H1 (cell line): ENCODE data around the gene PABPC4L. TPM values are rescaled to one million over a fixed set of nuclear protein-coding genes. Genes with fewer than 3 reads are reported as not detected.

Experiments used
- CTCF ChIA-PET: fragments of 300-600 bp; sonication (Branson Sonifier 250); formaldehyde crosslinking; loops from one replicate; lab custom pipeline; 2021; ENCODE audit not compliant: partially characterized antibody; lab: Charles Lee
- POLR2A ChIA-PET: fragments of 300-600 bp; sonication (Branson Sonifier 250); formaldehyde crosslinking; loops from one replicate; lab custom pipeline; 2021; ENCODE audit warnings: inconsistent platforms; ENCODE audit not compliant: partially characterized antibody; lab: Charles Lee
- DNase-seq, 2 experiments: peaks; one replicate each; pipeline versions ENCODE4 v3.0.0 to v3.0.0-alpha.2; 2010 to 2022; ENCODE audit warnings: low spot score in 2 of 2, low read depth in 1 of 2, mixed read lengths in 1 of 2
- FAIRE-seq: peaks from 2 replicates; lab custom pipeline; 2011; peaks lifted over from hg19 to GRCh38; lab: Jason Lieb, UNC
- H2AFZ ChIP-seq: 2 replicates; pipeline ENCODE4 v1.8.1; 2012; ENCODE audit warnings: low read length, inconsistent platforms
- H2AK5ac ChIP-seq: 2 replicates; pipeline ENCODE4 v1.6.1; 2013; ENCODE audit warnings: low read depth, low read length
- H2BK120ac ChIP-seq: replicated peaks from 2 replicates; pipeline ENCODE3; 2013; ENCODE audit warnings: low read depth, low read length, inconsistent platforms
- H2BK12ac ChIP-seq: 2 replicates; pipeline ENCODE4 v1.6.1; 2013; ENCODE audit warnings: low read depth, low read length
- H2BK15ac ChIP-seq: 2 replicates; pipeline ENCODE4 v1.6.1; 2013; ENCODE audit warnings: low read length
- H2BK20ac ChIP-seq: 2 replicates; pipeline ENCODE4 v1.6.1; 2013; ENCODE audit warnings: low read length
- H2BK5ac ChIP-seq: 2 replicates; pipeline ENCODE4 v1.6.1; 2013; ENCODE audit warnings: low read depth, low read length
- H3K14ac ChIP-seq: 2 replicates; pipeline ENCODE4 v1.6.1; 2013; ENCODE audit warnings: inconsistent platforms; ENCODE audit not compliant: insufficient read length
- H3K18ac ChIP-seq: 2 replicates; pipeline ENCODE4 v1.6.1; 2013; ENCODE audit warnings: low read length; ENCODE audit errors: extremely low read depth
- H3K23ac ChIP-seq: 2 replicates; pipeline ENCODE4 v1.6.1; 2013; ENCODE audit warnings: inconsistent platforms; ENCODE audit not compliant: insufficient read length
- H3K23me2 ChIP-seq: 2 replicates; pipeline ENCODE4 v1.6.1; 2013; ENCODE audit warnings: low read depth, low read length
- H3K27ac ChIP-seq: 2 replicates; pipeline ENCODE4 v1.6.1; 2011; ENCODE audit warnings: low read depth, low read length, inconsistent platforms
- H3K27me3 ChIP-seq, 4 experiments: replicated peaks in 1 of 4; 1 replicate in 1 of 4; 2 replicates in 3 of 4; pipeline versions ENCODE4 v1.6.1 to v1.8.1; 2011 to 2013; ENCODE audit warnings: low read length in 3 of 4, mild to moderate bottlenecking in 3 of 4, inconsistent platforms in 2 of 4, mixed read lengths in 2 of 4, moderate library complexity in 1 of 4; ENCODE audit not compliant: control insufficient read depth in 3 of 4, insufficient read depth in 3 of 4; ENCODE audit errors: extremely low read depth in 1 of 4
- H3K36me3 ChIP-seq, 4 experiments: 2 replicates each; pipeline versions ENCODE4 v1.6.1 to v1.8.1; 2011 to 2013; ENCODE audit warnings: mild to moderate bottlenecking in 4 of 4, low read length in 3 of 4, moderate library complexity in 2 of 4, control low read depth in 1 of 4, inconsistent platforms in 1 of 4; ENCODE audit not compliant: insufficient read depth in 4 of 4, control insufficient read depth in 2 of 4
- H3K4ac ChIP-seq: replicated peaks from 2 replicates; pipeline ENCODE3; 2013; ENCODE audit warnings: low read length, low read depth, mixed read lengths, inconsistent platforms; ENCODE audit not compliant: insufficient read length
- H3K4me1 ChIP-seq, 4 experiments: replicated peaks in 1 of 4; 1 replicate in 1 of 4; 2 replicates in 3 of 4; pipeline versions ENCODE4 v1.6.1 to v1.8.1; 2011 to 2013; ENCODE audit warnings: low read length in 3 of 4, inconsistent platforms in 2 of 4, mixed read lengths in 1 of 4; ENCODE audit not compliant: insufficient read depth in 4 of 4, control insufficient read depth in 3 of 4
- H3K4me2 ChIP-seq, 2 experiments: 2 replicates each; pipeline versions ENCODE4 v1.6.1 to v1.8.1; 2011 to 2013; ENCODE audit warnings: low read depth in 2 of 2, low read length in 2 of 2, control low read depth in 1 of 2, inconsistent platforms in 1 of 2, mild to moderate bottlenecking in 1 of 2; ENCODE audit not compliant: insufficient read depth in 1 of 2
- H3K4me3 ChIP-seq, 4 experiments: fragments of 200-600, 300-600 bp in 1 of 4; sonication (generic), shearing (Covaris generic), sonication (Bioruptor Twin) in 1 of 4; 2 replicates each; pipeline versions ENCODE4 v1.5.1 to v1.8.1; 2011 to 2016; ENCODE audit warnings: low read length in 4 of 4, low read depth in 3 of 4, control low read depth in 2 of 4, inconsistent platforms in 2 of 4, mild to moderate bottlenecking in 2 of 4, mixed read lengths in 1 of 4, moderate library complexity in 1 of 4; ENCODE audit not compliant: insufficient read depth in 2 of 4; ENCODE audit errors: extremely low read depth in 1 of 4
- H3K56ac ChIP-seq: replicated peaks from 2 replicates; pipeline ENCODE3; 2013; ENCODE audit warnings: low read depth, mild to moderate bottlenecking, mixed read lengths, low read length, inconsistent platforms; ENCODE audit not compliant: insufficient read length
- H3K79me1 ChIP-seq: 2 replicates; pipeline ENCODE4 v1.6.1; 2013; ENCODE audit warnings: low read depth, low read length, control low read depth
- H3K79me2 ChIP-seq, 2 experiments: 2 replicates each; pipeline versions ENCODE4 v1.6.1 to v1.8.1; 2012 to 2013; ENCODE audit warnings: low read length in 2 of 2, mild to moderate bottlenecking in 2 of 2, inconsistent platforms in 1 of 2; ENCODE audit not compliant: insufficient read depth in 2 of 2, control insufficient read depth in 1 of 2
- H3K9ac ChIP-seq, 4 experiments: replicated peaks in 1 of 4; 1 replicate in 1 of 4; 2 replicates in 3 of 4; pipeline versions ENCODE4 v1.6.1 to v1.8.1; 2011 to 2013; ENCODE audit warnings: low read depth in 3 of 4, low read length in 3 of 4, control low read depth in 2 of 4, mild to moderate bottlenecking in 2 of 4, moderate library complexity in 2 of 4, inconsistent platforms in 1 of 4; ENCODE audit errors: extremely low read depth in 1 of 4
- H3K9me3 ChIP-seq, 2 experiments: 2 replicates each; pipeline versions ENCODE4 v1.6.1 to v1.8.1; 2012 to 2013; ENCODE audit warnings: mild to moderate bottlenecking in 2 of 2, moderate library complexity in 2 of 2, control low read depth in 1 of 2, inconsistent platforms in 1 of 2, low read depth in 1 of 2, low read length in 1 of 2, mixed read lengths in 1 of 2; ENCODE audit not compliant: insufficient read depth in 2 of 2
- H4K20me1 ChIP-seq, 2 experiments: replicated peaks in 1 of 2; 2 replicates each; pipeline versions ENCODE3 to v1.8.1; 2011 to 2013; ENCODE audit warnings: inconsistent platforms in 2 of 2, low read length in 2 of 2, mild to moderate bottlenecking in 1 of 2; ENCODE audit not compliant: insufficient read depth in 2 of 2, control insufficient read depth in 1 of 2
- H4K5ac ChIP-seq: 2 replicates; pipeline ENCODE4 v1.6.1; 2013; ENCODE audit warnings: low read length, low read depth, mixed read lengths, inconsistent platforms; ENCODE audit not compliant: insufficient read length
- H4K8ac ChIP-seq: 2 replicates; pipeline ENCODE4 v1.8.0; 2013; ENCODE audit warnings: mild to moderate bottlenecking, moderate library complexity, low read length, inconsistent platforms; ENCODE audit not compliant: insufficient read depth; ENCODE audit errors: extremely low read depth
- H4K91ac ChIP-seq: replicated peaks from 2 replicates; pipeline ENCODE3; 2013; ENCODE audit warnings: low read length, mixed read lengths, inconsistent platforms; ENCODE audit not compliant: insufficient read length
- GTF2F1 ChIP-seq: IDR thresholded peaks from 2 replicates; pipeline ENCODE4 v1.6.1; 2012; ENCODE audit warnings: low read depth, low read length, improper control_type of control experiment, borderline replicate concordance
- HDAC6 ChIP-seq: IDR thresholded peaks from one replicate; pipeline ENCODE4 v1.7.1; 2012; ENCODE audit warnings: low read depth, mild to moderate bottlenecking, inconsistent platforms, low read length, moderate library complexity
- JUN ChIP-seq: IDR thresholded peaks from 2 replicates; pipeline ENCODE4 v1.6.1; 2011; ENCODE audit warnings: low read depth, mild to moderate bottlenecking, improper control_type of control experiment, low read length
- JUND ChIP-seq: IDR thresholded peaks from 2 replicates; pipeline ENCODE4 v1.6.1; 2011; ENCODE audit warnings: mild to moderate bottlenecking, improper control_type of control experiment, low read length
- PHF8 ChIP-seq: fragments of 200-600 bp; sonication (generic); conservative IDR thresholded peaks from 2 replicates; pipeline ENCODE4 v1.7.1; 2012; ENCODE audit warnings: low read depth, mild to moderate bottlenecking, inconsistent platforms, low read length, moderate library complexity
- POU5F1 ChIP-seq: IDR thresholded peaks from 2 replicates; pipeline ENCODE4 v1.6.1; 2011; ENCODE audit warnings: low read depth, mild to moderate bottlenecking, low read length, moderate library complexity
- RBBP5 ChIP-seq: IDR thresholded peaks from 2 replicates; pipeline ENCODE4 v1.7.1; 2012; ENCODE audit warnings: low read depth, mild to moderate bottlenecking, inconsistent platforms, low read length, moderate library complexity, borderline replicate concordance
- SIRT6 ChIP-seq: IDR thresholded peaks from one replicate; pipeline ENCODE4 v1.7.1; 2012; ENCODE audit warnings: low read length, inconsistent platforms
- WGBS, 2 experiments: shearing (Covaris generic) in 1 of 2; methylation state at CpG; one replicate each; pipeline versions ENCODE4 v1.1.6 to v1.1.7; 2013 to 2015; ENCODE audit warnings: low lambda C conversion rate in 2 of 2, mixed read lengths in 2 of 2, inconsistent platforms in 1 of 2, low coverage in 1 of 2, missing lambda C conversion rate in 1 of 2; ENCODE audit not compliant: insufficient replicate concordance in 2 of 2, insufficient coverage in 1 of 2, insufficient read length in 1 of 2; ENCODE audit errors: extremely low coverage in 1 of 2, missing lambda C conversion rate in 1 of 2; 5-methylcytosine and 5-hydroxymethylcytosine counted together
- polyA plus RNA-seq, 7 experiments: library from polyadenylated mRNA; depleted of rRNA in 3 of 7; stranded (reverse) in 5 of 7; unstranded in 2 of 7; fragments of >200 nt in 5 of 7; fragments of 200-250 nt in 2 of 7; gene quantifications; 1 replicate in 5 of 7; 2 replicates in 1 of 7; 4 replicates in 1 of 7; pipeline versions ENCODE4 v1.2.1 to v1.2.3, GENCODE V29; 2011 to 2013; ENCODE audit warnings: missing spikeins in 2 of 7, mixed read lengths in 2 of 7
- total RNA-seq: library from RNA; stranded (reverse); fragmentation: NEBNext Ultra II Directional; extraction: Animal tissue kit (Norgen Biotek cat#: 25700); gene quantifications from 2 replicates; pipeline ENCODE4 v1.2.1, GENCODE V29; 2021

Gene PABPC4L
- total and polyA plus RNA-seq, 2 of the 8 experiments (the other 6 are each of a cell fraction or from before 2014, with no cell fraction given), result 0.51 to 4.2 TPM

DNA sequence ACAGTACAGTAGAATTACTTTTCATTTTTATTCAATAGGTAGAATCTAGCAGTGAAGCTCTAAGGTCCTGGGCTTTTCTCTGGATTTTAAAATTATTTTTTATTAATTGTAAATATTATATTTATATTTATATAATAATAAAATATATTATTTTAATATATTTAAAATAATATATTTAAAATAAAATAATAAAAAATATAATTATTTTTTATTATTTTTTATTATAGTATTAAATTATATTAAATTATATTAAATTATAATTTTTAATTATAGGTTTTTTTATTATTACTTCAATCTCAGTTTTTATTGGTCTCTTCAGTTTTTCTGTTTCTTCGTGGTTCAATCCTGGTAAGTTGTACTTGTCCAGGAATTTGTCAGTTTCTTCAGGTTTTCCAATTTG, 49.7 kb upstream of the PABPC4L start:
- H3K79me1 ChIP-seq, result no peaks in the 10 kb centered on the region
- no peaks in the 10 kb centered on the region for H3K36me3 ChIP-seq
- 97% methylated on average over 1 of the region's 1 CpG; no CpG with 5 or more reads in 1 of the 2 experiments for WGBS, 2 experiments
- TF ChIP-seq GTF2F1 (no peak), JUN (no peak), JUND (no peak), SIRT6 (no peak), POU5F1 (no peak), RBBP5 (no peak), HDAC6 (no peak), PHF8 (no peak)
- H3K18ac ChIP-seq, result no peak overlapping the region
- no peak overlapping the region for H2BK15ac ChIP-seq
- H3K23me2 ChIP-seq, result no peaks in the 10 kb centered on the region
- H4K20me1 ChIP-seq, result no peaks in the 10 kb centered on the region
- H3K4me2 ChIP-seq, result no peak overlapping the region
- H3K4me1 ChIP-seq, result no peaks in the 10 kb centered on the region
- DNase-seq, result no peak
- no peak overlapping the region for H3K4ac ChIP-seq
- H3K9me3 ChIP-seq, result no peaks in the 10 kb centered on the region
- H3K27ac ChIP-seq, result no peak overlapping the region
- H2BK20ac ChIP-seq, result no peak overlapping the region
- H3K79me2 ChIP-seq, result no peaks in the 10 kb centered on the region
- no peak overlapping the region for H2BK120ac ChIP-seq
- H4K5ac ChIP-seq, result no peak overlapping the region
- H3K23ac ChIP-seq, result no peak overlapping the region
- H4K8ac ChIP-seq, result no peak overlapping the region
- no peaks in the 10 kb centered on the region for H3K27me3 ChIP-seq
- no peak overlapping the region for H2BK12ac ChIP-seq
- no peak overlapping the region for H3K56ac ChIP-seq
- H2BK5ac ChIP-seq, result no peak overlapping the region
- H4K91ac ChIP-seq, result no peak overlapping the region
- no peak overlapping the region for H3K14ac ChIP-seq
- H2AFZ ChIP-seq, result no peak overlapping the region
- ChIA-PET POLR2A (no interaction called here), CTCF (no interaction called here)
- no peak overlapping the region for H3K9ac ChIP-seq
- no peak overlapping the region for H3K4me3 ChIP-seq
- no peak overlapping the region for H2AK5ac ChIP-seq
- FAIRE-seq, result no peak
